HG03520 (cell line): ENCODE data around the gene ALOX15.
"Not testable (repeated sequence)": the region's sequence is repeated elsewhere in the genome, so short reads cannot be mapped to it uniquely, and the experiment has no call there.

ENCODE experiments used
- ATAC-seq: cut with Tn5 transposase; IDR thresholded peaks from one replicate; pipeline ENCODE4 v1.9.1; 2021; ENCODE audit warnings: mild to moderate bottlenecking, moderate library complexity; ENCODE audit not compliant: unreplicated experiment

ALOX15 gene, protein sequence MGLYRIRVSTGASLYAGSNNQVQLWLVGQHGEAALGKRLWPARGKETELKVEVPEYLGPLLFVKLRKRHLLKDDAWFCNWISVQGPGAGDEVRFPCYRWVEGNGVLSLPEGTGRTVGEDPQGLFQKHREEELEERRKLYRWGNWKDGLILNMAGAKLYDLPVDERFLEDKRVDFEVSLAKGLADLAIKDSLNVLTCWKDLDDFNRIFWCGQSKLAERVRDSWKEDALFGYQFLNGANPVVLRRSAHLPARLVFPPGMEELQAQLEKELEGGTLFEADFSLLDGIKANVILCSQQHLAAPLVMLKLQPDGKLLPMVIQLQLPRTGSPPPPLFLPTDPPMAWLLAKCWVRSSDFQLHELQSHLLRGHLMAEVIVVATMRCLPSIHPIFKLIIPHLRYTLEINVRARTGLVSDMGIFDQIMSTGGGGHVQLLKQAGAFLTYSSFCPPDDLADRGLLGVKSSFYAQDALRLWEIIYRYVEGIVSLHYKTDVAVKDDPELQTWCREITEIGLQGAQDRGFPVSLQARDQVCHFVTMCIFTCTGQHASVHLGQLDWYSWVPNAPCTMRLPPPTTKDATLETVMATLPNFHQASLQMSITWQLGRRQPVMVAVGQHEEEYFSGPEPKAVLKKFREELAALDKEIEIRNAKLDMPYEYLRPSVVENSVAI

DNA sequence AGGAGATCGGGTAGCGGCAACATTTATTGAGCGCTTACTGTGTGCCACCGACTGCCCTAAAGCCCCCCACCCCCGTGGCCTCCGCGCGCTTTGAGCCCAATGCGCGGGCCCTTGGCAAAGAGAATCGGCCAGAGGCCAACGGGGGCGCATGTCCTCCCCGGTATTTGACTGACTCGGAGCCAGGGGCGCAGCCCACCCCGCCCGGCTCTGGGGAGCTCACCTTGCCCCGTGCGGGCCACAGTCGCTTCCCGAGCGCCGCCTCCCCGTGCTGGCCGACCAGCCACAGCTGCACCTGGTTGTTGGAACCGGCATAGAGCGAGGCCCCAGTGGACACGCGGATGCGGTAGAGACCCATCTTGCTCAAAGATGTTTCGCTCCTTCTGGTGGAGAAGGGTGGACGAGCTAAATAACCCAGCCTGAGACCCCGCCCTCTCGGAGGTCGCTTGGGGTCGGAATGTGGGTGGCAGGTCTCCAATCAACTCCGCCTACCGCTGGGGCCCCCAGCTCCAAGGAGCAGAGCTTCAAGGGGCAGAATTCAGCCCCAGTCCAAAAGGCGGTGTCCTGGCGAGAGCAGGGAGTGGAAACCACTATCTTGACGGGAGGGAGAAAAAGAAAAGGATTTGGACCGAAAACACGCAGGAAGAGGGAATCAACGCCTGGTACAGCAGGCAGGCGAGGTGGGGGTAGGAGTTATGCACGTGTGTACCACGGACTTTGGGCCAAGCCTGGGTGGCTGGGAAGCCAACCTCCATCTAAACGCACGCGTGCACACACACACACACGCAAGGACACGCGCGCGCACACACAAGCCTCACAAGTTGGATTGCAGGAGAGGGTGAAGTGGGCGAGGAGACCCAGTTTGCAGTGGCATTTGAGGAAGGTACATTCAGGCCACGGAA, at the start of gene ALOX15:
TSS of gene ALOX15 (minus strand) at position 382 of the 899 bp plus-strand sequence. CDS start at position 355, 27 bp downstream.
- ATAC-seq: no peak

- ATAC-seq: no peak
Observed at GRCh38 chr17:4690745-4691144, 49.3 kb upstream of the ALOX15 start.

- not testable (repeated sequence) for ATAC-seq
Observed at GRCh38 chr17:4689872-4690271, 48.4 kb upstream of the ALOX15 start.

DNA sequence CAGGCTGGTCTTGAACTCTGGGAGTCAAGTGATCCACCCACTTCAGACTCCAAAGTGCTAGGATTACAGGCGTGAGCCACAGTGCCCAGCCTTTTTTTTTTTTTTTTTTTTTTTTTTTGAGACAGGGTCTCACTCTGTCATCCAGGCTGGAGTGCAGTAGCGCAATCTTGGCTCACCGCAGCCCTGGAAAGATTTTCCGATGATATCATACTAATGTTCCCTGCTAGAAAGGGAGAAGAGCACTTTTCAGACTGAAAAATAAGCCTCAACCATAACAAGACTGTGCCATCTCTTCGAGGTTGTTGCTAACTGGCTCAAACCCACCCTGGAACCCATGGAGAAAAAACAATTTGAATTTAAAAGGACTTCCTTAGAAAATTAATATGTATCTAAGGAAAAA, 42.3 kb upstream of the ALOX15 start:
- not testable (repeated sequence) for ATAC-seq

DNA sequence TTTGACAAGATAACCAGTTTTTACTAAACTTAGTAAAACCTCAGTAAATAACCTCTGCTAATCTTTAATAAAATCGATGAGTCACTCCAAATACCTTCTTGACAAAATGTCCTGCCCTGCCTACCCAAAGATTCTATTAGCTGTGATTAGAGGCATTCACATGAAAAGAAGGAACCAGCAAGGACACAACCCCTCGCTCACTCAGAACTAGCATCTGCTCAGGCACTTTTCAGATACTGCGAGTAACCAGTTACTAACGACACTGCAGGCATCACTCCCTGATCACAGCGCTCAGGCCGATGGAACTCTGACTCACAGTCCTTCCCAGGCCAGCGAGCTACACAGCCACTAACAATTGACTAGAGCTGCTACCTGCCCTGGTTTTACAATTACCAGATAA, 38.2 kb upstream of the ALOX15 start:
- no peak for ATAC-seq

DNA sequence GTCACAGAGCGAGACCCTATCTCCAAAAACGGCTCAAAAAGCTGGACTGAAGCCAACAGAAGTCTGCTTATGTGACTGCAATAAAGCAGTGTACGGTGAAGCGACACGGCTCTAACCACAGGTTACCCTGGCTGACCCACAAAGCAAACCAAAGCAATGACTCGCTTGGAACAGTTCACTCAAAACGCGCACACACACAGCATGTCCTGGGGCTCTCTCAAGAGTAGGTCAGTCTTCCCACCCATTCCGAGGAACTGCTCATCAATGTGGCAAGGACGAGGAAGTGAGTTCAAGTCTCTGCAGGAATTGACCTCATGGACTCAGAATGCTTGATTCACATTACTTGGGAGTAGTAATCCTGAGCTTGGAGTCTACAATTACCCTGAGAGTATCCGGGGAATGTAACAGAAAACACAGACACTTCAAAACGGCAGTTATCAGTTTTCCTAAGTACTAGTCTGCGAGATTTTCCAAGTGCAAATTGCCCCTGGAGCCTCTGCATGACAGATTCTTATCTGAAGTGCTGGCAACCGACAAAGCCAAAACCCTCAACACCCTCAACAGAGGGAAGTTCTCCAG, 37.1 kb upstream of the ALOX15 start:
- ATAC-seq: no peak

- no peak for ATAC-seq
Observed at GRCh38 chr17:4676791-4677190, 35.3 kb upstream of the ALOX15 start.

GRCh38 chr17:4675791-4676190, 34.3 kb upstream of the ALOX15 start:
- no peak for ATAC-seq

GRCh38 chr17:4674685-4674998, 33.2 kb upstream of the ALOX15 start:
- no peak for ATAC-seq

DNA sequence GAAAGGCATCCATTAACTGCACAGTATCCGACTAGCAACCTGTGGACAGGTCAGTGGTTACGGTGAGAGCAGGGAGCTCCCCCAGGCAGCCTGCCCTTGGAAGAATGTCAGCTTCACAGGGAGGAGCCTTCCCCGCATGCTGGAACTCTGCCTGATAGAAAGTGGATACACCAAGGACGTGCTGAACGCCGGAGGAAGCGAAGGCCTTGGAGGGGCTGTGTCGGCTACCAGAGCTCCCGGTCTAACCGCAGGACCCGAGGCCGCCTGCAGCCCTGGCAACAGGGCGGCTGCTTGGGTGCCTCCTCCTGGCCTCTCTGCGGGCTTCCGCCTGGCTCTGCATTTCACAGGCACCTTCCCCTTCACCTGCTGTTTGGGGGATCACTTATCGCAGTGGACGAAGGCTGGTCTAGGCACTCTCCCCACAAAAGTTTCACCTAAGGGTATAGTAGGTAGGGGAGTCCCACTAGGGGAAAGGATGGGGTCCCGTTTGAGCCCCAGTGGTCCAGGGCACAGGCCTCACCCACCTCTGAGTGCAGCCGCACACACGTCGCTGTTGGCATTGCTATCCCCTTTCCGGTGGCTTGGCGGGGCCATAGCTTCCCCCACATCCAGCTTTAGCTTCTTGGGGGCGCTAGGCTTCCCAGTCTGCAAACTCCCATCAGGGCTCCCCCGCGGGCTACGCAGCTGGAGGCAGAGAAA, 32.7 kb upstream of the ALOX15 start:
- no peak for ATAC-seq

DNA sequence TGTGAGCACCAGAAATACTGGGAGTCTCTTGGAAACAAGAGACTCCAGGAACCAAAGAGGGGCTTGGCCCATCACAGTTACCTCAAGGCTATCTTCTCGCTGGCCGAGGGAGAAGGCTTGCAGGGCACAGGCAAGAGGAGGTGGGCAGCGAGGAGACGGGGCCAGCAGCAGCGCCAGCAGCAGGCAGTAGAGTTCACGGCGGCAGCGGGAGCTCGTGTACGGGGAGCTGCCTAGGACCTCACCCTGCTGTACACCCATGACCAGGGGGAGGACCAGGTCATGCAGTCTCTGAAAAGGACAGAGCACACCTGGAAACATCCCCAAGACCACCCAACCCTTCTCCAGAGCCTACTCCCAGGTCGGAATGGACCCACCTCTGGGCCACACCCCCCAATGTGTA, 31.7 kb upstream of the ALOX15 start:
- no peak for ATAC-seq

DNA sequence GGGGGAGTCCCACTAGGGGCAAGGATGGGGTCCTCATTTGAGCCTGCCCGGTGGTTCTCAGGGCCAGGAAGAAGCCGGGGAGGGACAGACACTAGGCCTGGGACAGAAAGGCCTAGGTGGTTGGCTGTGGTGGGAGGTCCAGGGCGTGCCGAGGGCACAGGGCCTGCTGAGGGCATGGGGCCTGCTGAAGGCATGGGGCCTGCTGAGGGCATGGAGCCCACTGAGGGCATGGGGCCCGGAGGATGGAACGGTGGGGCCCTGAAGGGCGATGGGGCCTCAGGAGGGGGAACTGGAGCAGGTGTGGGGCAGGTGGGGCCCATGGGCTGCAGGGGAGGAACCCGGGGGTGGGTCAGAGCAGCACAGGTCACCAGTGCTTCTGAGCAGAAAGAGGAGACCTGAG, 31.3 kb upstream of the ALOX15 start:
- no peak for ATAC-seq

GRCh38 chr17:4672055-4672630, 30.7 kb upstream of the ALOX15 start:
- no peak for ATAC-seq

GRCh38 chr17:4667166-4667565, 25.7 kb upstream of the ALOX15 start:
- no peak for ATAC-seq

GRCh38 chr17:4666296-4666695, 24.8 kb upstream of the ALOX15 start:
- ATAC-seq: no peak

- ATAC-seq: no peak
Observed at GRCh38 chr17:4665027-4665426, 23.5 kb upstream of the ALOX15 start.

DNA sequence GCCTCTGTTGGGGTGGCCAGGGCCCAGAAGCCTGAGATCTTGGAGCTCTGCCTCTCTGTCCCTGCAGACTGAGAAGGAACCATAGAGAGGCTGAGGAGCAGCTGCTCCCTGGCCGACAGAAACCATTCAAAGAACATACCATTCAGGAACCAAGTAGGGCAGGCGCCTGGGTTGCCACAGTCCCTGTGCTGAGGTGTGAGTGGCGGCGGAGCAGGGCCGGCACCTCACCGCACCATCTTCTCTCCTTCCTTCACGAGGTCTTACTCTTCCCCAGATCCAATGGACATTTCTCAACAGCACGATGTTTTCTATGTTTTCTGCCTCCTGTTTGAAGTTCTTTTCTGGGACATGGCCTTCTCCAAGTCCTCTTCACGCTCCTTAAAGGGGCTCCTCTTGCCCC, 22.8 kb upstream of the ALOX15 start:
- no peak for ATAC-seq

GRCh38 chr17:4663711-4664110, 22.2 kb upstream of the ALOX15 start:
- ATAC-seq: no peak

GRCh38 chr17:4658478-4659305, 17.2 kb upstream of the ALOX15 start:
- ATAC-seq: no peak
